NB4 (cell line): Measurements from ENCODE around the gene TEX13B.

Source experiments
- POLR2A ChIP-seq: IDR thresholded peaks from 2 replicates; pipeline ENCODE4 v1.6.1; 2011; ENCODE audit warnings: mild to moderate bottlenecking; ENCODE audit not compliant: insufficient read length; ENCODE audit errors: extremely low read depth
- TF ChIP-seq, protein P1 (sequence below): IDR thresholded peaks from one replicate; pipeline ENCODE4 v1.5.1; 2012; ENCODE audit warnings: low read depth, low read length
- TF ChIP-seq, protein P2 (sequence below): IDR thresholded peaks from 2 replicates; pipeline ENCODE4 v1.6.1; 2011; ENCODE audit warnings: low read depth, low read length

DNA sequence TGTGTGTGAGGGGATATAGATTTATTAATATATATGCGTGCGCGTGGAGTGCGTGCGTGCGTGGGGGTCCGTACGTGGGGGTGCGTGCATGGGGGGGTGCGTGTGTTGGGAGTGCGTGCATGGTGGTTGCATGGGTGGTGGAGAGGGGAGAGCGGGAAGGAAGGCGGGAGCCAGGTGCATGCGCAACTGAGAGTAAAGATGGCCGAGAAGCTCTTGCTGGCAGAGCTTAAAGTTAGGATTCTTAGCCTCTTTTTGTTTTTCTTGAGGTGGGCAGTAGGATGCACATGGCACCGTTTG lies 45.8 kb downstream of the TEX13B start:
- TF ChIP-seq, protein P1, sequence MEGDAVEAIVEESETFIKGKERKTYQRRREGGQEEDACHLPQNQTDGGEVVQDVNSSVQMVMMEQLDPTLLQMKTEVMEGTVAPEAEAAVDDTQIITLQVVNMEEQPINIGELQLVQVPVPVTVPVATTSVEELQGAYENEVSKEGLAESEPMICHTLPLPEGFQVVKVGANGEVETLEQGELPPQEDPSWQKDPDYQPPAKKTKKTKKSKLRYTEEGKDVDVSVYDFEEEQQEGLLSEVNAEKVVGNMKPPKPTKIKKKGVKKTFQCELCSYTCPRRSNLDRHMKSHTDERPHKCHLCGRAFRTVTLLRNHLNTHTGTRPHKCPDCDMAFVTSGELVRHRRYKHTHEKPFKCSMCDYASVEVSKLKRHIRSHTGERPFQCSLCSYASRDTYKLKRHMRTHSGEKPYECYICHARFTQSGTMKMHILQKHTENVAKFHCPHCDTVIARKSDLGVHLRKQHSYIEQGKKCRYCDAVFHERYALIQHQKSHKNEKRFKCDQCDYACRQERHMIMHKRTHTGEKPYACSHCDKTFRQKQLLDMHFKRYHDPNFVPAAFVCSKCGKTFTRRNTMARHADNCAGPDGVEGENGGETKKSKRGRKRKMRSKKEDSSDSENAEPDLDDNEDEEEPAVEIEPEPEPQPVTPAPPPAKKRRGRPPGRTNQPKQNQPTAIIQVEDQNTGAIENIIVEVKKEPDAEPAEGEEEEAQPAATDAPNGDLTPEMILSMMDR: no peak
- no peak for TF ChIP-seq POLR2A
- TF ChIP-seq, protein P2, sequence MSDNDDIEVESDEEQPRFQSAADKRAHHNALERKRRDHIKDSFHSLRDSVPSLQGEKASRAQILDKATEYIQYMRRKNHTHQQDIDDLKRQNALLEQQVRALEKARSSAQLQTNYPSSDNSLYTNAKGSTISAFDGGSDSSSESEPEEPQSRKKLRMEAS: no peak
